Activated T-cell treated with anti-CD3 and anti-CD28 coated beads, Interleukin-2, amount 50 U/mL, for 48 hours (primary cell): ENCODE data around the gene FKBP14.

Source experiments
- DNase-seq, 2 experiments: peaks; one replicate each; pipeline ENCODE4 v3.0.0-alpha.2; 2020

Gene FKBP14

DNA sequence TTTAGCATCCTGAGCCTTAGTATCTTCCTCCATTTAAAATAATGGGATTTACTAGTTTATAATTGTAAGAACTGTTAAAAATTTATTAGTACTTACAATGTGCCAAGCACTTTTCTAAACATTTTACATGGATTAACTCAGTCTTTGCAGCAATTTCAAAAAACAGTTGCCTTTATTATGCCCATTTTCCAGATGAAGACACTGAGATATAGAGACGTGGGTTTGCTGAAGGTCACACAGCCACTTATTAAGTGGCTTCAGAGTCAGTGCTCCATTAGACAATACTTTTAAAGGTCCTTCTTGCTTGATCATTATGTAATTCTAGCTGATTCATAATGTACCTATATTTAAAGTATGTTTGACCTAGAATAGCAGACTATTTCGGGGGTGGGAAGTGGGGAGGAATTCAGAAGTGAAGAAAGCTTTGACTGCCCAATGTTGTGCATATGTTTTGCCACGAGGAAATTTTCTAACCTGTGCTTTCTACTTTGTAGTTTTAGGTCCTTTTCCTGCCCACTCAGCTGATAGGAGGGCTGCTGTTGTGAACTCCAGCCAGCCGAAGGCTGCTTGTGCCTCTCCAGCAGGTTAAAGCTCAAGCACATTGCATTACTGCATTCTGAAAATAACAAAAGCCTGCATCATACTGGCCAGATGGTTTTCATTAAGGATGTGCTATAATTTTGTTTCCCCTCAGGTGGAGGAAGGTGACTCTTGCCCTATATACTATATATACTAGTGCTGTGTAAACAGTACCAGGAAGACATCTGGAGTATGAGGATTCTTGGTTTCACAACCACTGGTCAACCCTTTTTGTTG lies 6.0 kb upstream of the FKBP14 start:
- no peak for DNase-seq

- no peak for DNase-seq
Observed at GRCh38 chr7:30029696-30030095, 3.2 kb upstream of the FKBP14 start.

DNA sequence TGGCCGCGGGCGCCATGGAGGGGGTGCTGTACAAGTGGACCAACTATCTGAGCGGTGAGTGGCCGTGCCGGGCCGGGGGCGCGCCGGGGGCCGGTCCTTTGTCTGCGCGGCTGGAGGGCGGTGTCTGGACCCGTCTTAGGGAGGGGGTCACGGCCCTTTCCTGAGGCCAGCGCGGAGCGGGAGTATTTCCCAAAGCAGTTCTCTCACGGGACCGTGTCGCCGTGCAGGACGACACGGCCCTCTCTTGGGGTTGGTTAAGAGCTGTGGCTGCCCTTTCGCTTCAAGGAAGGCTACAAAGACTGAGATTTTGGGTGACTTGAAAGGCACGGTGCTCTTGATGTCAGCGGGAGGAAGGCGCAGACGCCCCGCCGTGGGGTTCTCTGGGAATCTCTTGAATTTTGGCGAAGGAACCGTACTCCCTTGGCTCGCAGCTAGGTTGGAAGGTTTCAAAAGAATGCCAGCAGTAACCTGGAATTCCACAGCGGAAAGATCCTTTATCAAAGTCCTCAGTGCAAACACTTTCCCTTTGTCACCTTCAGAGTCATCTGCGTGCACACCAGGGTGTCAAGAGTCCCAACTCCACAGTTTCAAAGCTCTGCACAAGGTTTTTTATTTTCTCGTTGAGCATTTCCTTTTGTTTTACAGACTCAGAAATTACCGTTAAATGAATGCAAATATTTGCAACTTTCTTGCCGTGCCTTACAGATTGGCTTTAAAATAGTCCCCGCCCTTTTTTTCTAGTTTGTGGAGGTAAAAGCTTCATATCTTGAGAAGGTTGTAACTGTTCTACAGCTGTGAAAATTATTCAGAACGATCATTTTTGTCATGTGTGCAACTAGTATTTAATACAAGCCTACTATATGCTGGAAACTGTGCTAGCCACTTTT lies 2.5 kb upstream of the FKBP14 start:
- no peak for DNase-seq

DNA sequence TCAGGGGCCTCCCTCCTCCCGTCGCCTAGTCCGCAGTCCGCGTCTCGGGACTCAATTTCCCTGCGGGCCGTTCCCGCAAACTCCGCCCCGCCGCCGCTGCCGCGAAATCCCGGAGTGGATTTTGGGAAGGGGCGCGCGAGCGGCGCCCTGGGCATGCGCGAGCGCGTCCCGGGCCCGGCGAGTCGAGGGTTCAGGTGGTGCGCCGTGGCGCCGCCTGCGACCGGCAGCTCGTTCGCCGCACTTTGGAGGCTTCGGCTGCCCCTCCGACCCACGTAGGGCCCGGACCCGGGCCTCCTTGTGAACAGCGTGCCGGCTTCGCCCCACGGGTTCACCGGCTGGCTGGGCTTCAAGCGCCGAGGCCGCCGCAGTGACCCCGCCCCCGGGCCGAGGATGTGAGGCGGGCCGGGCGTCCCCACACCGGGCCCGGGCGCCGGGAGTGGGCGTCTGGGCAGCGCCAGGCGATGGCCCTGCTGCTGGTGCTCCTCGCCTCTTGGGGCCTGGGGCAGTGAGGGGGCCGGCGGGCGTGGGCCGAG lies 1.8 kb upstream of the FKBP14 start, which contains the start of gene PLEKHA8:
TSS of gene PLEKHA8 (plus strand) at position 197 of the 533 bp plus-strand sequence. CDS start 351 bp downstream, outside the sequence.
- peak; percentile 98 for DNase-seq

DNA sequence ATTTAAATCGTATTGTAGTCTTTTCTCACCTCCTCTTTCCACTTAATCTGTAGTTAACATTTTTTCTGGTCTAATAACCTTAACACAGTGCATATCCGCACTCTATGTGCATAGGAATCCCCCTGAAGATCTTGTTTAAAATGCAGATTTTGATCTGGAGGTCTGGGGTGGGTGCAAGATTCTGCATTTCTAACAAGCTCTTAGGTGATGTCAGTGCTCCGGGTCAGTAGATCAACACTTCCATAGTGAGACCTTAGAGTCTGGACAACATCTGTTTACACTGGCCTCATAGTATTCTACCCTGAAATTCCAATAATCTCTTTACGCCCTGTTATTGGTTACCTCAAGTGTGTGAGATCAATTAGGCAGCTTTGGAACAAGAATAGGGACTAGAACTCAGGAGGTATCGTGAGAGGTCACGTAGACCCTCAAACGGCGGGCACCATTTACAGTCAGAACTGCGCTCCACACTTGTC lies 1.3 kb upstream of the FKBP14 start:
- no peak for DNase-seq

DNA sequence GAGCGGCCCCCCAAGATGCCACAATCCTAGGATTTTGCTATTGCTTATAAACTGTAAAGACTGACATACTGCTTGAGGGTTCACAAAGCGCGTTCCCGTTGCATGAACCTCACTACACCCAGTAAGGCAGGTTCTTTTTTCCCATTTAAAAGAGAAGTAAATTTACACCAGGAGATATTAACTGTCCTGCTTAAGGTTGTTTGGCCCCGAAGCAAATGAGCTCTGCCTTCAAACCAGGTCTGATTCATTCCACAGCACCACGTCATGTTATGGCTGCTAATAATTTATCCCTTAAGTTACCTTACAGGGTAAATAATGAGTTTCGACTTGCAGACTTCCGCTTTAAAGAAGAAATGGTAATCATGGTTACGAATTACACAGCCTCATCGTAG lies 559 bp upstream of the FKBP14 start:
- DNase-seq, result no peak

DNA sequence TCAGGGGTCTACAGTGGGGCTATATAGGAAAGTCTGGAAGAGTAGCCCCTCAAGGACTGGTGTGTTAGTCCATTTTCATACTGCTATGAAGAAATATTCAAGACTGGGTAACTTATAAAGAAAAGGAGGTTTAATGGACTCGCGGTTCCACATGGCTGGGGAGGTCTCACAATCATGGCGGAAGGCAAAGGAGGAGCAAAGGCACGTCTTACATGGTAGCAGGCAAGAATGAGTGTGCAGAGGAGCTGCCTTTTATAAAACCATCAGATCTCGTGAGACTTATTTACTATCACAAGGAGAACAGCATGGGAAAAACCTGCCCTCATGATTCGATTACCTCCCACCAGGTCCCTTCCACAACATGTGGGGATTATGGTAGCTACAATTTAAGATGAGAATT lies 3.0 kb downstream of the FKBP14 start:
- no peak for DNase-seq

- DNase-seq, result no peak
Observed at GRCh38 chr7:30022991-30023390, 3.5 kb downstream of the FKBP14 start.

- DNase-seq, result no peak
Observed at GRCh38 chr7:30020535-30020934, 6.0 kb downstream of the FKBP14 start.

DNA sequence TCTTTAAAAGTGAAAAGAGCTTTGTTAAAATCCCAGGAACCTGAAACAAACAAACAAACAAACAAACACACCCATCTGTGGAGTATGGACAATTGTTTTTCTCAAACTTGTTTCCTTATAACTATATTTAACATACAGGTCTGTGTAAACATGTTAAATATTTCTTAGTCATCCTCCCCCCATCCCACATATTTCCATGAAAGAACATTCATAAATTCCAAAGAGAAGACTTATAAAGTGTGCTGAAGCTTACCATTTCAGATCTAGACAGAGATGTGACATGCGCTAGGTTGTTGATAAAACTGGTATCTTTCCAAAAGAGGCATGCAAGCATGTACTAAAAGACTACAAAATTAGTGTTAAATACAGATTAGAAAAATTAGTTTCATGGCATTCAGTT lies 6.5 kb downstream of the FKBP14 start:
- no peak for DNase-seq

DNA sequence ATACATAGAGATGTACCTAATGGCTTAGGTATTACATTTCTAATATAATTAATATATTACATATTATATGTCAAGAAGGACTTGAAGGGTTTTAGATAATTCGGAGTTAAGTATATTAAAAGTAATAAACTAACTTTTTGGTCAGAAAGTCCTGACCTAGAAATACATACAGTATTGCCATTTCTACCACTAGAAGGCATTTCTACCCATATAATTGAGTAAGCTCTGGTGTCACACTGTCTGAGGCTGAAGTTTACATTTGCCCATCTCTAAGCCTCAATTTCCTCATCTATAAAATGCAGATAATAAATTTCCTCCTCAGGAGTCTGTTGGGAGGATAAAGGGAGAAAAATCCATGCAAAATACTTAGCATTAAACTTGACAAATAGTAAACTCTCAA lies 7.1 kb downstream of the FKBP14 start:
- DNase-seq, result no peak

- DNase-seq, result no peak
Observed at GRCh38 chr7:30018451-30018850, 8.1 kb downstream of the FKBP14 start.

DNA sequence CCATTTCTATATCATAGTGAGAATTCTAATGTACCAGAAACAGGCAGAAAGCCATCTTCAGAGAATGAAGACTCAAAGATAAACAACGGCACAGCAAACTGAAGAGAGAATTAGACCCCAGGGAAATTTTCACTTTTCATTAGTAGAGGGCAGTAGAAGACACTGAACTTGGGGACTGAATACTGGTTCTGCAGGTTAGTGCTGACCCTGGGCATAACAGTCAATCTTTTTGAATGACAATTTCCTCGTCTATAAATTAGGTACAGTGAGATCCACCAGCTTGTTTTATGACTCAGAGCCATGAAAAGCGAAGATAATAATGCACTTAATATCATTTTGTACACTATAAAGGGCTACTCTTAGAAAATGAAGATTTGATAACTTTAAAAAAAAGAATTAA lies 13.7 kb downstream of the FKBP14 start:
- DNase-seq, result no peak

DNA sequence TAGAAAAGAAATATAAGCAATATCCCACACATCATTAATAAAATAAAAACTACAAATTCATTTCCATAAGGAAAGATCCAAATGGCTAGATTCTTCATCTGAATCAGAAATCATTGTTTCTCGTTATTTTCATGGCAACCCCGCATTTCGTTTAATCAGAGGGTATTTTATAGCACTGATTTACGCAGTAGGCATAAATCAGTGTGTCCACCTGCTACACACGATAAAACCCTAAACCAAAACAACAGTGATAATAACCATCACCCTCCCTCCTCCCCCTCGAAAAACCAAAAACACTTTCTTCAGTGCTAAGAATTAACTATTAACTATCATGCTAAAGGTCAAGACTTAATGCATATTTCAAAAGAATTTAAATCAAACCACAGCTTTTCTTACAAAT lies 16.5 kb downstream of the FKBP14 start:
- DNase-seq, result no peak

DNA sequence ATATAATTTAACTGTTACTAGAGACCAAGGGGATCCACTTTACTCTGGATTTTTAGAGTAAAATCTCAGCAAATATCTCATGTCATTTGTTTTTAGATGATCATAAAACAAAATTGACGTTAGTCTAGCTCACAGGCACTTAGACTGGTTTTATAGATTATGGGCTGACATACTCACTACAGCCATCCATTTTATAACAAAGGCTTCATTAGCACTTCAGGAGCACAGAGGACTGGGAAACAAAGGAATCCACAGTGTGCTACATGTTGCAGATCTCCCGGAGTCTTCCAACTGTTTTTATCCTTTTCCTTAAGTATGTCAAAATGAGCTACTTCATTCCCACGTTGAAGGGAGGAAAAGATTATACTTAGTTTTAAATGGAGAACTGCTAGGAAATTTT lies 21.0 kb downstream of the FKBP14 start:
- no peak for DNase-seq

- DNase-seq, result no peak
Observed at GRCh38 chr7:30003098-30003497, 23.4 kb downstream of the FKBP14 start.

- no peak for DNase-seq
Observed at GRCh38 chr7:30001998-30002397, 24.5 kb downstream of the FKBP14 start.

DNA sequence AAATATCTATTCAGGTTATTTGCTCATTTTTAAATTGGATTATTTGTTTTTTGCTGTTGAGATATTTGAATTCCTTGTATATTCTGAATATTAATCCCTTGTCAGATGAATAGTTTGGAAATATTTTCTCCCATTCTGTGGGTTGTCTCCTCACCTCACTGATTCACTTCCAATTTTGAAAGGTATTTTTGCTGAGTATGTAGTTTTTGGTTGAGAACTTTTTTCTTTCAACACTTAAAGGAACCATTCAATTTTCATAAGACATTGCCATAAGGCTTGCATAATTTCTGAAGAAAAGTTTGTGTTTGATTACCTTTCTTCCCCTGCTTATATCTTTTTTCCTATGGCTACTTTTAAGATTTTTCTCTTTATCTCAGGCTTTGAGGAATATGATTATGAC lies 28.0 kb downstream of the FKBP14 start:
- no peak for DNase-seq

DNA sequence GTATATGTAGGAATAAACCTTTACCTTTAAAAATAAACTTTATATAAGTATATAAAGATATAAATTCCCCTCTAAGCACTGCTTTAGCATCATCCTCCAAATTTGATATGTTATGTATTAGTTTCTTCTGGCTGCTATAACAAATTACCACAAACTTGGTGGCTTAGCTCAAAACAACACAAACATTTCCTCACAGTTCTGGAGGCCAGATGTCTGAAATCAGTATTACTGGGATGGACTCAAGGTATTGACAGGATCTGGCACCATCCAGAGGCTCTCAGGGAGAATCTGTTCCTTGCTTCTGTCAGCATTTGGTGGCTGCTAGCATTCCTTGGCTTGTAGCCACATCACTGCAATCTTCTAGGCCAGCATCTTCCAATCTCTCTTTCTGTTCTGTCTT lies 30.2 kb downstream of the FKBP14 start:
- DNase-seq, result no peak

- DNase-seq, result no peak
Observed at GRCh38 chr7:29995652-29996051, 30.9 kb downstream of the FKBP14 start.

DNA sequence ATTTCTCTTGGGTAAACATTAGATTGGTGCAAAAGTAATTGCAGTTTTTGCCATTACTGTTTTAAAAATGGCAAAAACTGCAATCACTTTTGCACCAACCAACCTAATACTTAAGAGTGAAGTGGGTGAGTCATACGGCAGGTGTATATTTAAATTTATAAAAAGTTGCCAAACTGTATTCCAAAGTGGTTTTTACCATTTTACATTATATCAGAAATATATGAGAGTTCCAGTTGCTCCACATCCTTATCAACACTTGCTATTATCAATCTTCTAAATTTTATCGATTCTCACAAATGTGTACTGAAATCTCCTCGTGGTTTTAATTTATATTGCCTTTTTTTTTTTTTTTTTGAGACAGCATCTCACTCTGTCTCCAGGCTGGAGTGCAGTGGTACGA lies 33.4 kb downstream of the FKBP14 start:
- DNase-seq, result no peak

- DNase-seq, result no peak
Observed at GRCh38 chr7:29991937-29992336, 34.6 kb downstream of the FKBP14 start.

- no peak for DNase-seq
Observed at GRCh38 chr7:29990931-29991330, 35.6 kb downstream of the FKBP14 start.
